HG03066 (cell line): ENCODE results near the gene IGSF8.

Experiments
- ATAC-seq: cut with Tn5 transposase; IDR thresholded peaks from one replicate; pipeline ENCODE4 v1.9.1; 2021; ENCODE audit warnings: low read depth; ENCODE audit not compliant: unreplicated experiment

Gene IGSF8

GRCh38 chr1:160090760-160091159 is 7.7 kb downstream of the IGSF8 start:
- no peak for ATAC-seq

DNA sequence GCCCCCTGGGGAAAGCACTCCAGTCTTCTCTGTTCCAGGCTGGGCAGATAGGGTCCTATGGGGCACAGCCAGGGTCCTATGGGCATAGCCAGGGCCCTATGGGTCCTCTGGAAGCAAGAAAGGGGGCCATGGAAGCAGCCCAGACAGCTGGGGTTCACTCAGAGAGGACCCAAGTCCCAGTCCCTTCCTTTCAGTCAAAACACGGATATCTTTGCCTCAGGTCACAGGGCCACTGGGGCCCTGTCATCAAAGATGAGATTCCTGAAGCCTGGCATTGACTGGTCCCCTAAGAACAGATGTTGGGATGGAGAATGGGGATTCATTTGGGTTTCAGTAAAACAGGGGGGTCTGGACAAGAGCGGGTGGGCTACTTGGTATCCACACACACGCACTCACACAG is 8.5 kb downstream of the IGSF8 start:
- no peak for ATAC-seq

GRCh38 chr1:160087118-160087662 is 11.2 kb downstream of the IGSF8 start:
- ATAC-seq = no peak

DNA sequence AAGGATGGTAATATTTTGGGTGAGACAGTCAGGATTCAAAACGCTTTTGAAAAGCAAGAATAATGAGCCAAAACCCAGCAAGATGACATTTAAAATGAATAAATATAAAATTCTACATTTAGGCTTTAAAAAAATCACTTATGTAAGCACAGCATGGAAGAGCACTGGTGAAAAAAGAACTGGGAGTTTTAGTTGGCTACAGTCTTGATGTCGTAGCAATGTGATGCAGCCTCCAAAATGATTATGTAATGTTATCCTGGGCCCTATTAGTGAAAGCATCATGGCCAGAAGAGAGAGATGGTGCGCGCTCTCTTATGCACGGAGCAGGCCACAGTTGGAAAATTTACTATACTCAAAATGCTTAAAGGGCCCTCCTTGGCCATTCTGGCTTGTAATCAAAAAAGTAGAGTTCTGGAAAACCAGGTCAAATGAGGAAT is 11.9 kb downstream of the IGSF8 start:
- ATAC-seq = no peak

DNA sequence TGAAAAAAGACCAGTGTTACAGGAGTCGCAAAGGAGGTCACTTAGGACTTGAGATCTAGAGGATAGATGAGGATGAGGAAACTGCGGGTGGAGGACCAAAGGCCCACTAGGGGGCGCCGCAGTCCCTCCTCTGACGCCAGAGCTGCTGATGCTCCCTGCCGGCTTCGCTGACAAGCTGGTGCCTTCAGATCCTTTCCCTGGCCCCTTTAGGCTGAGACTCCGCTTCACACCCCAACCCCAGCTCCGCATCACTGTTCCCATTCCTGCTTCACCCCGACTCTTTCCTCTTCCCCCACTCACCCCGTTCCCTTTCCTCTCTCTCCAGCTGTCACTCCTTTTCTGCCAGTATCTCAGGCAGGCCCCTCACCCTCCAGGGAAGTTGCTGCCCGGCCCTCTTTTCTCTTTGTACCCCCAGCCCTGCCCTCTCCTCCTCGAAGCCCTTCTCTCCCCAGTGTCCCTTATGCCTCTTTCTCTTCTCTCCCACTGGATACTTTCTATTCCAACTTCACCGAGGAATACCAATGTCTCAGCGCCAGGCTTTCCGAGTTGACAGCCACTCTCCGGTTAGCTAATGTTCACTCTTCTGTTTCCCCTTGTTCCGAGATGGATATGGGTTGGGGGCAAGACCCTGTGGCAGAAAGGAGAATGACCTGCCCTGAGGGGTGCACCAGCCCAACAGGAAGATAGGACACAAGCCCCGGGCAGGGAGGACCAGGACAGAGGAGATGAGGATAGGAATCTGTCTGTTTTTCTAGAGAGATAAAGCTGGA is 12.5 kb downstream of the IGSF8 start:
- no peak for ATAC-seq

- ATAC-seq = no peak
Measured at GRCh38 chr1:160084771-160085321, 13.6 kb downstream of the IGSF8 start.

GRCh38 chr1:160083968-160084770 is 14.2 kb downstream of the IGSF8 start:
- ATAC-seq = no peak

DNA sequence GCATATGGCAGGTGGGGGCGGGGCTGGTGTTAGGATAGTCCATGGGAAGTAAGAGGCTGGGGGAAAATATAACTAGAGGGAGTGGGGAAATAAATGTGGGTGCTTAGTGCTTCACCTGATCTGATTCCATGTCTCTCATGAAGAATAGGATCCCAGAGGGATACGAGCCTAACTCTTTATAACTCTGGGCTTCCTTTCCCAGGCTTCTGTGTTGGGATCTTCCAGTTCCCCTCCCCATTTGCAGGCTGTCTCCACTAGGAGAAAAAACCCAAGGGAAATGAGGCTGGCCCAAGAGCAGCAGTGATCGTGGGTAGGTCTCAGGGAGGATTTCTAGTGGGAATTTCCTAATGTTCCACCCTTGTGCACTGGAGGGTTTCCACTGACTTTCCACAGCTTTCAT is 15.5 kb downstream of the IGSF8 start:
- ATAC-seq = no peak

DNA sequence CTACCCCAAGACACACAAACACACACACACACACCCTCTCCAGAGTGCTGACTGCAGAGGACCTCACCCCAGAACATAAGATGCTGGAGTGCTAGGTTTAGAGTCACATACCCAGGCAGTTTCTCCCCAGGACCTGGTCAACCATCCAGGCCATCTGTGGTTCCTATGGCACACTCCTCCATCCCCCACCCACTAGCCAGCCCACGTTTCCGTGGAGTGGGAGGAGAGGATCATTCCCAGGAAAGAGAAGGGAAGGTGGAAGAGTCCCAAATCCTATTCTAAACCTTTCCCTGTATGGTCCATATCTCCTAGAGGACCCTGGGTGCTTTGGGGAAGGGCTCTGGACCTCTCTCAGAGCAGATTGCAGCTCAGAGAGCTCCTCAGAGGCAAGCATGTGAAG is 15.9 kb downstream of the IGSF8 start:
- no peak for ATAC-seq

DNA sequence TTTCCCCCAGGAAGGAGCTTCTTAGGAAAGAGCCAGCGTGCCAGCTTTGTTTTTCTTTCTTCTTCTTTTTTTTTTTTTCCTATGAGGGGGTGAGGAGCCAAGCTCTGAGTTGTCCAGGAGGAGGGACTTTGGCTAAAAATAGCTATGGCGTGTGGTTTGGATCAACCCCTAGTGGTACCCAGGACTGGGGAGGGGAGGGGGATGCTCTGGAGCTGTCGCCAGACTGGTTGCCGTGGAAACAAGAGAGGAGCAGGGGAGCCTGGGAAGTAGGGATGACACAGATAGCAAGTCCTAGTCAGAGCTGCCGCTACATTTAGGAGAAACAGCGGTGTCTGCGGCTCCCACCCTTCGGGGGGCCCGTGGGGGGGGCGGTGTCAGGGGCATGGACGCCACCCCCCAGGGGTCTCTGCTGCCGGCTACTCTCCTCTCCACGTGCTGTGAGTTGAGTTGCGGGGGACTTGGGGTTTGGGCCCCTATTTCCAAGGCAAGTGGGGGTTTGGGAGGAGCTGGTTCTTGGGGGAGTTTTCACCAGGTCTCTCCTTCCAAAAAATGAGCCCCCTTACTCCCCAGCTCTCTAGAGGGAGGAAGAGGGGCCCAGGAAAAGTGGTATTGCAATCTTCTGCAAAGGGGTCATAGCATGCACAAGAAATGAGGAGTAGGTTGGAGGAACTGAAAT is 17.0 kb downstream of the IGSF8 start, which contains the start of gene KCNJ9:
TSS of gene KCNJ9 (plus strand) at position 278 of the 676 bp plus-strand sequence. CDS start 2,493 bp downstream, outside the sequence.
- ATAC-seq = no peak

DNA sequence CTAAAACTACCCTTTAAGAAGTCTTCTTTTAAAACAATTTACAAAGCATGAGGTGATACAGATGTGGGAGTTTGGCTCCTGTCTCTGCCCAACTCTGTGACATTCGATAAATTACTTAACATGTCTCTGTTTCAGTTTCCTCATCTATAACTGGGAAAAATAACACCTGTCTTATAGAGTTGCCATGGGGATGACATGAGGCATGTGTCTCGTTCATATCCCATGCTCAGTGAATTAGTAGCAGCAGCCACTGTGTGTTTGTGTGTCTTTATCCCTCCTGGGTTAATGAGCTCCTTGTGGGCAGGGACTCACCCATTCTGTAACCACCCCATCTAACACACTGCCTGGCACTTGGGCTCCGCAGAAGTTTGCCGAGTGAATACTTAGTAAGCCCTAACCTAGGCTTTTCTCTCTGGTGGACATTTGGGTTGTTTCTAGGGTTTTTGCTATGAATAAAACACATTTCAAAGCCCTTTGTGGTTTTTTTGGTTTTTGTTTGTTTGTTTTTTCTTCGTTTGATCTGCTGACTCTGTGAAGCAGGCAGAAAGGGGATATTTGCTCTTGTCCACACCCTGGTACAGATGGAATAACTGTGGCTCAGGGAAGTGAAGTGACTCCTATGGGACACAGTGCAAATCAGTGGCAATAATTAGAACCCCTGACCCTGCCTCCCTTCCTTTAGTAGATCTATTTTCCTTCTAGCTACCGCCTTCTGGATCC is 17.9 kb downstream of the IGSF8 start:
- no peak for ATAC-seq

GRCh38 chr1:160079448-160079847 is 19.0 kb downstream of the IGSF8 start:
- ATAC-seq = no peak

- ATAC-seq = no peak
Measured at GRCh38 chr1:160078512-160079195, 19.8 kb downstream of the IGSF8 start.

DNA sequence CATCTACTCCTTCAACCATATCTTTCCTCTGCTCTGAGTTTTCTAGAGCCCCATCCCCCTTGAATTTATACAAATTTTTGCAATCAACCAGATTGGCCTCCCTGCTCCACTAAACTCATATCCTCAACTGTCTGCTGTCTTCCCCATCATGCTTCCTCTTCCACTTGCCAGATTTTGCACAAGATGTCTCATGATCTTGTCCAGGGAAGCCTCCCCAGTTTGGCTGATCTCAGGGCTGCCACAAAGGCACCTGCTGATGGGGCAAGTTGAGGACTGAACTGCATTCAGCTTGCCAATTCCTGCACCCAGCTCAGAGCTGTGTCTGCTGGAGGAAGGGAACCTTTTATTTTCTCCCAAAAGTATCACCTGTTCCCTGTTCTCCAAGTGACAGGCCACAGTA is 20.9 kb downstream of the IGSF8 start:
- ATAC-seq = no peak

- no peak for ATAC-seq
Measured at GRCh38 chr1:160076295-160076694, 22.1 kb downstream of the IGSF8 start.

DNA sequence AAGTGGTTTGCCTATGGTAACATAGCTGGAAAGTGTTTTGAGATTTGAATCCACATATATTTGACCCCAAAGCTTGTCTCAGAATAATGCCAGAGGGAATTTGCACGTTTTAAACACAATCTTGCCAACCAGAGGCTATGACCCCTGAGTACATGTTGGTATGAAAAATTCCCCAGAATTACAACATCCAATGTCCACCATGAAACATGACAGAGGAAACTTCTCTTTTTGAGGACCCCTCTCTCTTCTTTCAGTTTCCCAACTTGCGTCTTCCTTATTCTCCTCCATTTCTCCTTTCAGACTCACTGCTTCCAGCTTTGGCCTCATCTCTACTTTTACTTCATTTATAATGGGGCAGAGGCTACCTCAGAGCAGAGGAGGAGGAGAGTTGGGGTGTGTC is 22.6 kb downstream of the IGSF8 start:
- ATAC-seq = no peak

DNA sequence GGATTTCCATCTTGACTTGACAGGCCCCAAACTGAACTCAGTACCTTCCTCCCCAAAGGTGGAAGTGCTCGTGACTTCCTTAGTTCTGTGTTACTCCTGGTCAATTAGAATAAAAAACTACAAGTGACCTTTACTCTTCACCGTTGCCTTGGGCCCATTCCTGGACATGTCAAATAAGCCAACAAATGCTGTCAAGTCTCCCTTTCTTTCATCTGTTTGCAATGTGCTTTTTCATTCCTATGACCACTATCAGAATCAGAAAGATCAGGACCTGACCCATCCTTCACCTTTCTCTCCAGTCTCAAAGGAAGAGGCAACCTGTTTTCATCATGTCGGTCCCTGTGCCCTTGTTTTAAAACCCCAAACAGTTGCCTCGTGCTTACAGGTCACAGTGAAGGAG is 23.6 kb downstream of the IGSF8 start:
- ATAC-seq = no peak

GRCh38 chr1:160071289-160071688 is 27.1 kb downstream of the IGSF8 start:
- no peak for ATAC-seq
